ENCODE results near the gene KIAA1755.

DNA sequence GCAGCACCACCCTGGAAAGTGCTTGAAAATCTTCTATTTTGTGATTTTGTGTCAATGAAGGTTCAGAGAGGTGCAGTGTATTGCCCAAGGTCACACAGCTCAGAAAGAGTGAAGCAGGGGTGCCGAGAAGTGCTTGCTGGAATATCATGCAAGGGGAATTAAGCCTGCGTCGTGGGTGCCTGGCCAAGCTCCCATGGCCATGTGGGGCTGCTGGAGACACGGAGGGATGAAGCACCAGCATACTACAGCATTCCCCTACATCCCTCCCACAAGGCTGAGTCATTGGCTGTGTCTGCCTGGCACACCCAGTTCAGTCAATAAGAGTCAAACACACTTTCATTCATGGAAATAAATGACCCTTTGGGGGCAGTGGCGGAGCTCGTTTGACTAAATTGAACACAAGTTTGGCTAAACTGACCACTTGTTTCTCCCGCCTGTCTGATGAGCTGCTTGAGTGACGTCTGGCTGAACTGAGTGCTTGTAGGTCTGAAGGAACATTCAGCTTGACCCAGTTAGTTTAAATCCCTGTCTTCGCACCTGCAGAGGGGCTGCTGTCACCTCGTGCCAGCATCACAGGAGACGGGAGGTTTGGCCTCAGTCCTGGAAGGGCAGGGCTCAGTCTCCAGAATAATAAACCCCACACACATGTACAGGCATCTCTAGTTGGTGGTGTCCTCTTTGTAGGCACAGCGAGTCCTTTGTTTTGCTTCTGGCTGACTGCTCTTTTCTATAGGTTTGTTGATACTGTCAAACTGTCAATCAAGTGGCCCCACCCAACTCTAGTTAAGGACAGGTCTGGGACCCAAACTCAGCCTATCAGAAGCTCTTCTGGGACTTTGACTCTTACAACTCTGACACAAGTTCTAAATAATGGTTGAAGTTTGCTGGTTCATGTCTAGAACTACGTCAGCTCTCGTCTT lies 87.0 kb downstream of the KIAA1755 start:
- TF ChIP-seq, protein P1, sequence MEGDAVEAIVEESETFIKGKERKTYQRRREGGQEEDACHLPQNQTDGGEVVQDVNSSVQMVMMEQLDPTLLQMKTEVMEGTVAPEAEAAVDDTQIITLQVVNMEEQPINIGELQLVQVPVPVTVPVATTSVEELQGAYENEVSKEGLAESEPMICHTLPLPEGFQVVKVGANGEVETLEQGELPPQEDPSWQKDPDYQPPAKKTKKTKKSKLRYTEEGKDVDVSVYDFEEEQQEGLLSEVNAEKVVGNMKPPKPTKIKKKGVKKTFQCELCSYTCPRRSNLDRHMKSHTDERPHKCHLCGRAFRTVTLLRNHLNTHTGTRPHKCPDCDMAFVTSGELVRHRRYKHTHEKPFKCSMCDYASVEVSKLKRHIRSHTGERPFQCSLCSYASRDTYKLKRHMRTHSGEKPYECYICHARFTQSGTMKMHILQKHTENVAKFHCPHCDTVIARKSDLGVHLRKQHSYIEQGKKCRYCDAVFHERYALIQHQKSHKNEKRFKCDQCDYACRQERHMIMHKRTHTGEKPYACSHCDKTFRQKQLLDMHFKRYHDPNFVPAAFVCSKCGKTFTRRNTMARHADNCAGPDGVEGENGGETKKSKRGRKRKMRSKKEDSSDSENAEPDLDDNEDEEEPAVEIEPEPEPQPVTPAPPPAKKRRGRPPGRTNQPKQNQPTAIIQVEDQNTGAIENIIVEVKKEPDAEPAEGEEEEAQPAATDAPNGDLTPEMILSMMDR (IDR thresholded peaks at IDR 0.05; ENCODE audit: insufficient read depth, low read length, poor library complexity, severe bottlenecking) = no peak
- TF ChIP-seq EZH2phosphoT487 (conservative IDR thresholded peaks at IDR 0.05; ENCODE audit: low read length) = no peak

All from SU-DHL-6 (cell line).